Prostate gland (tissue), 2 donors: ENCODE data around the gene ARHGEF19.

Experiments
- CTCF ChIP-seq, 4 experiments: fragments of 200-600 bp in 2 of 4; fragments of 450-650 bp in 2 of 4; sonication (generic) in 2 of 4; IDR thresholded peaks; 1 replicate in 3 of 4; 2 replicates in 1 of 4; pipeline ENCODE4 v1.5.1; 2016 to 2019; ENCODE audit warnings: antibody characterized with exemption in 4 of 4, mild to moderate bottlenecking in 2 of 4, moderate library complexity in 2 of 4
- POLR2A ChIP-seq: fragments of 450-650 bp; IDR thresholded peaks from one replicate; pipeline ENCODE4 v1.6.1; 2016; ENCODE audit warnings: antibody characterized with exemption, mild to moderate bottlenecking
- POLR2AphosphoS5 ChIP-seq: sonication (generic); formaldehyde crosslinking; IDR thresholded peaks from one replicate; pipeline ENCODE4 v1.6.1; 2017; ENCODE audit warnings: antibody characterized with exemption

- TF ChIP-seq POLR2AphosphoS5: peak; percentile 79
- peak; percentile 83 for TF ChIP-seq POLR2A
- no peak for TF ChIP-seq CTCF (IDR thresholded peaks at IDR 0.05)
These were observed 4.8 kb upstream of the ARHGEF19 start for GRCh38 chr1:16217061-16217785.
